NCI-H2107 (cell line): ENCODE data around the gene SLC6A13.
"Not testable (repeated sequence)": the region's sequence is repeated elsewhere in the genome, so short reads cannot be mapped to it uniquely, and the experiment has no call there.

ENCODE experiments used
- DNase-seq: peaks from one replicate; lab custom pipeline; 2025; lab: John Stamatoyannopoulos, UW

The SLC6A13 gene

GRCh38 chr12:197911-198695, 64.5 kb downstream of the SLC6A13 start:
- DNase-seq: no peak

DNA sequence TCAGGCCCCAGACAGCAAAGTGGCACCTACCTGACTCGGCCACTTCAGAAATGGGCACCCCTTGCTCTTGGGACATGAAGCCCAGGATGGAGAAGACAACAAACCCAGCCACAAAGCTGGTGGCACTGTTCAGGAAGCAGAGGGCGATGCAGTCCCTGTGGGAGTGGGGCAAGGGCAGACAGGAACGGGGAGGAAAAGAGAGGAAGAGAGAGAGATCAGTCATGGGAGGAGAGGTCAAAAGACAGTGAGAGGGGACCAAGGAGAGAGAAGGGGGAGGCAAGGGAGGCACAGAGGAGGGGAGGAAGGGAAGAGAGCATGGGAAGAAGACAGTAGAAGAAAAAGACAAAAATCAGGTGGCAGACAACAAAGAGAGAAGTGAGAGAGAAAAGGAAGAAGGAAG, 65.3 kb downstream of the SLC6A13 start:
- DNase-seq: no peak

DNA sequence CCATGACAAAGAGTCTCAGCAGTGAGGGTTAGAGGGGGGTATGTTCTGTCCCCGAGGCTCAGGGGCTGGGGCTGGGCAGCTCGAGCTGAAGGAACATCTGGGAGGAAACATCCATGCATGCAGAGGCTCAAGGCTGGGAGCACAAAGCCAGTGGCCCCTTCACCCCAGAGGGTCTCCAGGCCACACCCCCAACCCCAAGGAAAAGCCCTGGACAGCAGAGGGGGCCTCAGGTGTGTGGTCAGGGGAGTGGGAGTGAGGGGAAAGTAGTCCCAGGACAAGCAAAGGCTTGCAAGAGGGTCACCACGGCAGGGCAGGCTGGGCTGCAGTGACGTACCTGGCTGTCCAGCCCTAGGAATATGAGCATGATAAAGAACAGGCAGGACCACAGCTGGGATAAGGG, 66.2 kb downstream of the SLC6A13 start:
- DNase-seq: no peak

GRCh38 chr12:195951-196350, 66.7 kb downstream of the SLC6A13 start:
- no peak for DNase-seq

DNA sequence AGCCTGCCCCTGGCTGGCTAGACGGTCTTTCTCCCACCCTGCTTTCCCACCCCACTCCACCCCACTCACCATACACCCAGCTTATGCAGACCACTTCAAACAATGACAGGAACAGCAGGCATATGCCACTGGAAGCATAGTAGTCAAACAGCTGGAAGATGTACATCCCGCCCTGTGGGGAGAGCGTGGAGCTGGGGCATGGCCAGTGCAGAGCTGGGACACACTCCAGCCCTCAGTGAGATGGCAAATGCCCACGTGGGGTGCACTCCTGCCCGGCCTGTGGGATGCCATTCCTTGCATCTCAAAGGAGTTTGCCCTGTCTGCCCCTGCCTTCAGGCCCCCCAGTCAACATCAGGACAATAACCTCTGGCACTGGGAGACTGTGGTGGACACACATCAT, 67.5 kb downstream of the SLC6A13 start:
- DNase-seq: no peak

GRCh38 chr12:194276-194675, 68.4 kb downstream of the SLC6A13 start:
- DNase-seq: no peak

GRCh38 chr12:193261-193660, 69.4 kb downstream of the SLC6A13 start:
- no peak for DNase-seq

DNA sequence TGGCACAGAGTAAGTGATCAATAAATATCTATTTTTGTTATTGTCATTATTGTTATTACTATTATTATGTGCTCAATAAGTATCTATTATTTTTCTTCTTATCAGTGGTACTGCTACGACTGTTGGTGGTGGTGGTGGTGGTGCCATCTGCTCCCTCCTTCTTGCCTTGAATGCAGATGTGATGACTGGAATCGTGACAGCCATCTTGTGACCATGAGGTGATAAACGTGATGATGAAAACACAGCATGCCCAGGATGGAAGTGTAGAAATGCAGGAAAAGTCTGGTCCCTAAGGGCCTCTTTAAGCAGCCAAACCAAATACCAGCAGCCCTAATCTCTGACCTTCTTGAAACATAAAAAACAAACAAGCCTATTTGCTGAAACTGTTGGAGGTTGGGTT, 71.1 kb downstream of the SLC6A13 start:
- DNase-seq: no peak

DNA sequence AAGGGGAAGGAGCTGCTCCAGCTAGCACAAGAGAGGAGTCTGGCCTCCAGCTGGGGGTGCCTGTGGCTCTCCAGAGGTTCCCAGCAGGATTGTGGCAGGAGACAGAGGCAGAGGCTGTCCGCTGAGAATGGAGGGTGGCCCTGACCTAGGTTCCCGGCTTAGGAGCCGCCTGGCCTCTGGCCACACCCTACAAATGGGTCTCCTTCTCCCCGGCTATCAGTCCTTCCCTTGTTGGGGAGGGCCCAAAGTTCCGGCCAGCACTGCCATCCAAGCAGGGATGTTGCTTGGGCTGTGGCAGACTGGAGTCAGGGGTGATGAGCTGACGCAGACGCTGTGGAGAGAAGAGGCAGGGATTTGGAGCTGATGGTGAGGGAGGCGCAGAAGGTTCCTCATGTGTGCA, 71.8 kb downstream of the SLC6A13 start:
- DNase-seq: no peak

- no peak for DNase-seq
Observed at GRCh38 chr12:189622-189962, 73.0 kb downstream of the SLC6A13 start.

GRCh38 chr12:188910-189621, 73.6 kb downstream of the SLC6A13 start:
- DNase-seq: peak; percentile 42

- not testable (repeated sequence) for DNase-seq
Observed at GRCh38 chr12:187986-188909, 74.4 kb downstream of the SLC6A13 start.

- no peak for DNase-seq
Observed at GRCh38 chr12:186006-186625, 76.5 kb downstream of the SLC6A13 start.

- DNase-seq: no peak
Observed at GRCh38 chr12:185576-185955, 77.1 kb downstream of the SLC6A13 start.

DNA sequence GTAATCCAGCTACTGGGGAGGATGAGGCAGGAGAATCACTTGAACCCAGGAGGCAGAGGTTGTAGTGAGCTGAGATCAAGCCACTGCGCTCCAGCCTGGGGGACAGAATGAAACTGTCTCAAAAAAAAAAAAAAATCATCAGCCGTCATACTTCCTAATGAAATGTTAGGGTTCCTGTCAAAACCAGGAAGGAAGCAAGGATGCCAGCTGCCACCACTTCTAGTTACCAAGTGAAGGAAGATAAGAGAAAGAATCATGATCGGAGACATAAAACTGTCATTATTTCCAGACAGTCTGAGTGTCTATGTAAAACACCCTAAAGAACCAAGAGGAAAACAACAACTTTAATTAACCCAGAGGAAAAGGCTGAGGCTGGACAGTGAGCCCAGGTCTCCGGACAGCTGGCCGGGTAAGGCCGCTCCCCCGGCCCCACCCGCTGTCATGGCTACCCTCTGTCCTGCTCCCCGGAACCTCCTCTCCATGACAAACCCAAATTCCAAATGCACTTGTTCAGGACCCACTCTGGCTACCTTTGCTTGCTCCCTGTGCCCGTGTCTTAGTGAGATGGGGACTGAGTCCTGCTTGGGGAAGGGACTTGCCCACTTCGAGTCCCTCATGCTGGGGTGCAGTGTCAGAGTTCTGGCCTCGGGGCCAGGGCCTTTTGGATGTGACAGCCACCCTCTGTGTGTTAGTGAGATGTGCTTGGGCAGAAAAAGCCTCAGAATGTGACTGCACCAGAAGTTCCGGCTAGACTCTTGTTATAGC, 77.6 kb downstream of the SLC6A13 start:
- no peak for DNase-seq

- no peak for DNase-seq
Observed at GRCh38 chr12:182381-182892, 80.2 kb downstream of the SLC6A13 start.

GRCh38 chr12:181921-182320, 80.7 kb downstream of the SLC6A13 start:
- no peak for DNase-seq

- DNase-seq: no peak
Observed at GRCh38 chr12:180445-180844, 82.2 kb downstream of the SLC6A13 start.

- DNase-seq: no peak
Observed at GRCh38 chr12:179885-180284, 82.8 kb downstream of the SLC6A13 start.

GRCh38 chr12:179131-179884, 83.3 kb downstream of the SLC6A13 start:
- peak; percentile 57 for DNase-seq

DNA sequence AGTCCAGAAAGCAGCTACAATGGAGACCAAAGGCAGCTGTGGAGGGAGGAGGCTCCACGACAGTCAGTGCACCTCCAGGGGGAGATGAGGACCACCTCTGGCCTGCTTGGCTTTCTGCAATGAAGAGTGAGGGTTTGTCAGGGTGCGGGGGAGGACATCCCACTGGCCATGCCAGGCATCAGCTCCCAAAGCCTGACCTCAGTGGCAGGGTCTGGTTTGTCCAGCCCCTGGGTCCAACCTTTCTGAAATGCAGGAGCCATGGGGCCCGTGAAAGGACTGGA, 83.9 kb downstream of the SLC6A13 start:
- no peak for DNase-seq
